Tibial nerve (tissue), 4 donors: ENCODE data around the gene HOXB7. TPM values are rescaled to one million over a fixed set of nuclear protein-coding genes. Genes with fewer than 3 reads are reported as not detected.
A peak's percentile ranks its signal among the peaks of the same experiment; 100 is the strongest.

Experiments used
- DNase-seq, 2 donors: peaks; one replicate each; pipeline ENCODE4 v3.0.0-alpha.2; 2019; ENCODE audit warnings: low spot score in 2 of 2
- H3K27ac ChIP-seq, 4 donors: fragments of 200-600 bp; sonication (generic) in 3 of 4; one replicate each; pipeline ENCODE4 v1.5.1; 2017 to 2019; ENCODE audit warnings: mild to moderate bottlenecking in 1 of 4
- H3K27me3 ChIP-seq, 2 donors: fragments of 200-600 bp; sonication (generic) in 1 of 2; one replicate each; pipeline versions ENCODE4 v1.5.1 to v1.6.0; 2017 to 2019
- H3K36me3 ChIP-seq, 3 donors: fragments of 200-600 bp; sonication (generic); one replicate each; pipeline ENCODE4 v1.5.1; 2018 to 2019
- H3K4me1 ChIP-seq, 4 donors: fragments of 200-600 bp; sonication (generic) in 3 of 4; one replicate each; pipeline ENCODE4 v1.5.1; 2017 to 2019
- H3K4me3 ChIP-seq, 4 donors: fragments of 200-600 bp; sonication (generic) in 3 of 4; one replicate each; pipeline ENCODE4 v1.5.1; 2017 to 2019; ENCODE audit warnings: mild to moderate bottlenecking in 1 of 4, moderate library complexity in 1 of 4
- H3K9me3 ChIP-seq, 4 donors: fragments of 200-600 bp; sonication (generic) in 3 of 4; one replicate each; pipeline ENCODE4 v1.5.1; 2017 to 2019
- CTCF ChIP-seq, 5 experiments: fragments of 200-600 bp in 3 of 5; fragments of 450-650 bp in 2 of 5; sonication (generic) in 3 of 5; IDR thresholded peaks; one replicate each; pipeline ENCODE4 v1.5.1; 2016 to 2019; ENCODE audit warnings: antibody characterized with exemption in 5 of 5, mild to moderate bottlenecking in 3 of 5, moderate library complexity in 2 of 5
- EP300 ChIP-seq, 2 donors: sonication (generic); formaldehyde crosslinking; IDR thresholded peaks; one replicate each; pipeline ENCODE4 v1.6.1; 2017; ENCODE audit warnings: antibody characterized with exemption in 2 of 2, mild to moderate bottlenecking in 1 of 2
- POLR2A ChIP-seq, 2 donors: fragments of 450-650 bp; IDR thresholded peaks; one replicate each; pipeline ENCODE4 v1.6.1; 2017; ENCODE audit warnings: antibody characterized with exemption in 2 of 2, mild to moderate bottlenecking in 2 of 2, moderate library complexity in 2 of 2
- WGBS, 2 donors: methylation state at CpG; one replicate each; pipeline ENCODE4 v1.1.5; 2018; 5-methylcytosine and 5-hydroxymethylcytosine counted together
- total RNA-seq, 4 donors: library from RNA; depleted of rRNA; stranded (reverse); fragments of >200 nt; gene quantifications; one replicate each; pipeline ENCODE4 v1.1.0, GENCODE V29; 2016

The HOXB7 gene
- total RNA-seq, 4 donors from 2014 or later: 1.8 to 4.0 (median 2.3) TPM

- no peak for DNase-seq
- Histone ChIP-seq H3K27ac (no peak overlapping the region), H3K4me1 (peaks cover 0 to 45% (median 15%) of the 10 kb centered on the region in 4 donors), H3K27me3 (peaks cover 0 to 100% of the 10 kb centered on the region in 2 donors), H3K4me3 (no peak overlapping the region), H3K36me3 (no peaks in the 10 kb centered on the region), H3K9me3 (peaks cover 0 to 13% (median 0%) of the 10 kb centered on the region in 4 donors)
- WGBS, 2 donors: 61 to 72% methylated on average over 5 of the region's 5 CpGs
- no peak for TF ChIP-seq EP300 (IDR thresholded peaks at IDR 0.05)
- no peak for TF ChIP-seq CTCF (IDR thresholded peaks at IDR 0.05)
- TF ChIP-seq POLR2A (IDR thresholded peaks at IDR 0.05): no peak
Observed at GRCh38 chr17:48599354-48599753, 11.5 kb downstream of the HOXB7 start.

GRCh38 chr17:48598736-48599135 lies 12.1 kb downstream of the HOXB7 start:
- DNase-seq: no peak
- 35 to 56% methylated on average over 7 of the region's 7 CpGs for WGBS, 2 donors
- peaks cover 0 to 10% (median 0%) of the 10 kb centered on the region in 4 donors for H3K9me3 ChIP-seq
- no peaks in the 10 kb centered on the region for H3K36me3 ChIP-seq
- H3K4me1 ChIP-seq: peaks cover 0 to 49% (median 17%) of the 10 kb centered on the region in 4 donors
- peak overlapping the region in 1 of 4 donors; percentile 71 for H3K27ac ChIP-seq
- TF ChIP-seq EP300 (IDR thresholded peaks at IDR 0.05) (no peak), POLR2A (IDR thresholded peaks at IDR 0.05) (no peak), CTCF (IDR thresholded peaks at IDR 0.05) (no peak)
- no peak overlapping the region for H3K4me3 ChIP-seq
- peaks cover 0 to 100% of the 10 kb centered on the region in 2 donors for H3K27me3 ChIP-seq

GRCh38 chr17:48597778-48598631 lies 12.8 kb downstream of the HOXB7 start:
- no peak for DNase-seq
- peaks cover 0 to 3% (median 0%) of the 10 kb centered on the region in 4 donors for H3K9me3 ChIP-seq
- H3K4me3 ChIP-seq: peak overlapping the region; percentile 4 to 54 (median 30)
- 1% methylated on average over 62 to 65 of the region's 68 CpGs for WGBS, 2 donors
- no peaks in the 10 kb centered on the region for H3K36me3 ChIP-seq
- TF ChIP-seq EP300 (IDR thresholded peaks at IDR 0.05) (no peak), POLR2A (IDR thresholded peaks at IDR 0.05) (no peak)
- H3K4me1 ChIP-seq: peaks cover 0 to 53% (median 19%) of the 10 kb centered on the region in 4 donors
- H3K27me3 ChIP-seq: peaks cover 0 to 100% of the 10 kb centered on the region in 2 donors
- peak overlapping the region in 2 of 4 donors; percentile 71 for H3K27ac ChIP-seq

GRCh38 chr17:48597528-48597777 lies 13.4 kb downstream of the HOXB7 start:
- H3K4me1 ChIP-seq: peaks cover 0 to 53% (median 19%) of the 10 kb centered on the region in 4 donors
- no peaks in the 10 kb centered on the region for H3K9me3 ChIP-seq
- DNase-seq: no peak
- peak overlapping the region; percentile 4 to 54 (median 30) for H3K4me3 ChIP-seq
- peaks cover 0 to 100% of the 10 kb centered on the region in 2 donors for H3K27me3 ChIP-seq
- peak overlapping the region in 2 of 4 donors; percentile 71 for H3K27ac ChIP-seq
- H3K36me3 ChIP-seq: no peaks in the 10 kb centered on the region
- TF ChIP-seq CTCF (IDR thresholded peaks at IDR 0.05): no peak
- no peak for TF ChIP-seq EP300 (IDR thresholded peaks at IDR 0.05)
- no peak for TF ChIP-seq POLR2A (IDR thresholded peaks at IDR 0.05)
- 6 to 8% methylated on average over 16 of the region's 16 CpGs for WGBS, 2 donors

DNA sequence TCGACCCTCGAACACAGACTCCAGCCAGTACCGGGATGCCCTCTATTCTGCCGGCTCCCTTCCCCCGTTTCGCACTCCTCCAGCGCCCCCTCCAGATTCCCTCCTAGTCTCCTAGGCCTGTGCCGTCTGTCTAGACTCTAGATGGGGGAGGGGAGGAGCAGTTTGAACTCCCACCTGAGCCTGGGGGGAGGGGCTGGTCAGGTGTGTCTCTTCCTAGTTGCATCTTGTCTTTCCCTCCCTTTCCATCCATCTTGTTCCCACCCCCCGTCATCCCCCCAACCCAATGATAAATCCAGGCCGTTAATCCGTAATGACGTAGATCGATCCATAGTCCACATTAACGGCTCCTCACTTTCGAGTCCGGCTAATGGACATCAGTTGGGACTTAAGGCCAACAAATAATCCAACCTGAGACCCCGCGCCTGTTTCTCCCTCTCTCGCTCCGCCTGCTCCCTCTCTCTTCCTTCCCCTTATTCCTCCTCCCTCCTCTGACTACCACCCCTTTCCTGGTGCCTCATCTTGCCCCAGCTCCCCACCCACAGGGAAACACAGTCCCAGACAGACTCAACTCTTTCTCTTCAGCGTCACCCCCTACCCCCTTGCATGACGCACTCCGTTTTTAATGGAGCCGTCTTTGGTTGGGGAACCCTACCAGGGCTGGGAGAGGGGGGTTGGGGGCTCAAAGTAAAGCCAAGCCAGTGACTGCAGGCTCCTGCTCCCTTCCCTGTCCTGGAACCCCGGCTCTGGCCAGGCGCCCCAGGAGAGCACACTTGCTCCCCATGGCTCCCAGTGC lies 13.9 kb downstream of the HOXB7 start:
- 33 to 37% methylated on average over 26 of the region's 26 CpGs for WGBS, 2 donors
- no peaks in the 10 kb centered on the region for H3K9me3 ChIP-seq
- peaks cover 0 to 100% of the 10 kb centered on the region in 2 donors for H3K27me3 ChIP-seq
- DNase-seq: no peak
- peak overlapping the region in 2 of 4 donors; percentile 71 for H3K27ac ChIP-seq
- no peaks in the 10 kb centered on the region for H3K36me3 ChIP-seq
- H3K4me1 ChIP-seq: peaks cover 0 to 53% (median 16%) of the 10 kb centered on the region in 4 donors
- TF ChIP-seq EP300 (IDR thresholded peaks at IDR 0.05): no peak
- TF ChIP-seq CTCF (IDR thresholded peaks at IDR 0.05): no peak
- no peak for TF ChIP-seq POLR2A (IDR thresholded peaks at IDR 0.05)
- peak overlapping the region; percentile 4 to 54 (median 30) for H3K4me3 ChIP-seq
